GM13977 (cell line): ENCODE data around the gene EYA2.

Experiments used
- DNase-seq: peaks from one replicate; pipeline ENCODE4 v3.0.0; 2012; ENCODE audit warnings: low spot score
- CTCF ChIP-seq: IDR thresholded peaks from 2 replicates; pipeline ENCODE4 v1.5.1; 2012; ENCODE audit warnings: mild to moderate bottlenecking, control low read depth; ENCODE audit not compliant: insufficient read depth; ENCODE audit errors: extremely low read depth, missing control alignments
- in situ Hi-C: fragments of 300-500 bp; cut with MboI; formaldehyde crosslinking; loops from one replicate; pipeline ENCODE4 v1.12.0; 2022; ENCODE audit warnings: low sequenced_read_pairs, low pct_unique_long_range_greater_than_20kb, mixed read lengths, inconsistent platforms; ENCODE audit not compliant: unreplicated experiment

Gene EYA2

GRCh38 chr20:47032933-47033578, 138.4 kb downstream of the EYA2 start:
- no peak for DNase-seq
- in situ Hi-C loops: no loop called here

GRCh38 chr20:47033665-47034064, 139.0 kb downstream of the EYA2 start:
- in situ Hi-C loops: no loop called here
- no peak for TF ChIP-seq CTCF
- no peak for DNase-seq

More at GRCh38 chr20:47032933-47033578, 138.4 kb downstream of the EYA2 start:
- TF ChIP-seq CTCF: no peak

- TF ChIP-seq CTCF: no peak
- in situ Hi-C loops: no loop called here
- no peak for DNase-seq
Observed at GRCh38 chr20:47035026-47035590, 140.5 kb downstream of the EYA2 start.

GRCh38 chr20:47036091-47036870, 141.6 kb downstream of the EYA2 start:
- in situ Hi-C loops: no loop called here
- DNase-seq: no peak
- TF ChIP-seq CTCF: no peak

- no peak for TF ChIP-seq CTCF
- no peak for DNase-seq
- in situ Hi-C loops: no loop called here
Observed at GRCh38 chr20:47038566-47039560, 144.2 kb downstream of the EYA2 start.
